KMS-11 (cell line): ENCODE data around the gene PNLDC1.
"Not testable (repeated sequence)": the region's sequence is repeated elsewhere in the genome, so short reads cannot be mapped to it uniquely, and the experiment has no call there.

Experiments
- H2AFZ ChIP-seq: fragments of 200-600 bp; sonication (generic); 2 replicates; pipeline ENCODE4 v1.6.1; 2016; ENCODE audit warnings: antibody characterized with exemption, mixed run types, low read depth
- H3K27ac ChIP-seq: fragments of 200-600 bp; sonication (generic); 2 replicates; pipeline ENCODE4 v1.6.1; 2016; ENCODE audit warnings: mild to moderate bottlenecking, mixed run types
- H3K27me3 ChIP-seq: fragments of 200-600 bp; sonication (generic); 2 replicates; pipeline ENCODE4 v1.6.1; 2017; ENCODE audit warnings: mild to moderate bottlenecking, low read depth, mixed run types, moderate library complexity; ENCODE audit not compliant: insufficient read depth
- H3K36me3 ChIP-seq: fragments of 200-600 bp; sonication (generic); 2 replicates; pipeline ENCODE4 v1.6.1; 2017; ENCODE audit warnings: mild to moderate bottlenecking, mixed run types; ENCODE audit not compliant: insufficient read depth
- H3K4me1 ChIP-seq: fragments of 200-600 bp; sonication (generic); 2 replicates; pipeline ENCODE4 v1.6.1; 2016; ENCODE audit warnings: mild to moderate bottlenecking, low read depth, mixed run types; ENCODE audit not compliant: poor library complexity, severe bottlenecking
- H3K4me2 ChIP-seq: fragments of 200-600 bp; sonication (generic); 2 replicates; pipeline ENCODE4 v1.7.0; 2016; ENCODE audit warnings: mild to moderate bottlenecking, mixed run types
- H3K4me3 ChIP-seq: fragments of 200-600 bp; sonication (generic); IDR thresholded peaks from 2 replicates; pipeline ENCODE4 v1.6.1; 2017; ENCODE audit warnings: low read depth, low read length, mixed read lengths; ENCODE audit not compliant: insufficient read depth
- H3K79me2 ChIP-seq: fragments of 200-600 bp; sonication (generic); 2 replicates; pipeline ENCODE4 v1.6.1; 2016; ENCODE audit warnings: low read depth, mixed run types; ENCODE audit not compliant: insufficient read depth
- H3K9ac ChIP-seq: fragments of 200-600 bp; sonication (generic); 2 replicates; pipeline ENCODE4 v1.6.1; 2016; ENCODE audit warnings: mild to moderate bottlenecking, mixed run types
- H4K20me1 ChIP-seq: fragments of 200-600 bp; sonication (generic); 2 replicates; pipeline ENCODE4 v1.6.1; 2016; ENCODE audit warnings: mild to moderate bottlenecking, mixed run types; ENCODE audit not compliant: insufficient read depth
- CTCF ChIP-seq: fragments of 200-600 bp; sonication (generic); conservative IDR thresholded peaks from 2 replicates; pipeline ENCODE4 v1.6.1; 2017; ENCODE audit warnings: low read depth, mild to moderate bottlenecking, antibody characterized with exemption, low read length, moderate library complexity, mixed read lengths

The PNLDC1 gene

GRCh38 chr6:159862103-159862502, 62.0 kb downstream of the PNLDC1 start:
- Histone ChIP-seq H4K20me1 (no peaks in the 10 kb centered on the region), H3K9ac (no peak overlapping the region), H3K27me3 (no peaks in the 10 kb centered on the region), H3K4me3 (no peak overlapping the region), H3K27ac (no peak overlapping the region), H3K4me2 (no peak overlapping the region), H2AFZ (no peak overlapping the region), H3K36me3 (no peaks in the 10 kb centered on the region), H3K79me2 (no peaks in the 10 kb centered on the region), H3K4me1 (no peaks in the 10 kb centered on the region)
- no peak for TF ChIP-seq CTCF

- not testable (repeated sequence) for H4K20me1 ChIP-seq, H3K27ac ChIP-seq, H3K4me3 ChIP-seq, H3K9ac ChIP-seq, H3K4me1 ChIP-seq, H3K27me3 ChIP-seq, H3K4me2 ChIP-seq, H3K36me3 ChIP-seq, H3K79me2 ChIP-seq
- TF ChIP-seq CTCF, result 0 out of 2 replicates have a peak, but pooled peaks have one; percentile 30
- H2AFZ ChIP-seq, result peak overlapping the region; percentile 21; the same call in 1 of the 2 replicates
These were observed 63.3 kb downstream of the PNLDC1 start for GRCh38 chr6:159863341-159863740.

GRCh38 chr6:159865226-159865920, 65.3 kb downstream of the PNLDC1 start:
- H4K20me1 ChIP-seq, result no peaks in the 10 kb centered on the region
- H3K79me2 ChIP-seq, result no peaks in the 10 kb centered on the region
- no peak overlapping the region for H3K27ac ChIP-seq
- no peak overlapping the region for H3K9ac ChIP-seq
- no peak overlapping the region for H2AFZ ChIP-seq
- H3K36me3 ChIP-seq, result no peaks in the 10 kb centered on the region
- TF ChIP-seq CTCF, result no peak
- H3K27me3 ChIP-seq, result no peaks in the 10 kb centered on the region
- H3K4me2 ChIP-seq, result no peak overlapping the region
- H3K4me3 ChIP-seq, result no peak overlapping the region
- H3K4me1 ChIP-seq, result no peaks in the 10 kb centered on the region

- Histone ChIP-seq H2AFZ (no peak overlapping the region), H3K9ac (no peak overlapping the region), H3K27ac (no peak overlapping the region), H3K27me3 (no peaks in the 10 kb centered on the region), H3K79me2 (no peaks in the 10 kb centered on the region), H3K4me1 (no peaks in the 10 kb centered on the region), H3K36me3 (no peaks in the 10 kb centered on the region), H3K4me2 (no peak overlapping the region), H3K4me3 (no peak overlapping the region), H4K20me1 (no peaks in the 10 kb centered on the region)
- no peak for TF ChIP-seq CTCF
These were observed 66.5 kb downstream of the PNLDC1 start for GRCh38 chr6:159866286-159867247.
